Measurements from ENCODE around the gene CHGA. TPM values are rescaled to one million over a fixed set of nuclear protein-coding genes. Genes with fewer than 3 reads are reported as not detected.
A peak's percentile ranks its signal among the peaks of the same experiment; 100 is the strongest.

The CHGA gene
- total RNA-seq, 1 donor from 2014 or later, result not detected

DNA sequence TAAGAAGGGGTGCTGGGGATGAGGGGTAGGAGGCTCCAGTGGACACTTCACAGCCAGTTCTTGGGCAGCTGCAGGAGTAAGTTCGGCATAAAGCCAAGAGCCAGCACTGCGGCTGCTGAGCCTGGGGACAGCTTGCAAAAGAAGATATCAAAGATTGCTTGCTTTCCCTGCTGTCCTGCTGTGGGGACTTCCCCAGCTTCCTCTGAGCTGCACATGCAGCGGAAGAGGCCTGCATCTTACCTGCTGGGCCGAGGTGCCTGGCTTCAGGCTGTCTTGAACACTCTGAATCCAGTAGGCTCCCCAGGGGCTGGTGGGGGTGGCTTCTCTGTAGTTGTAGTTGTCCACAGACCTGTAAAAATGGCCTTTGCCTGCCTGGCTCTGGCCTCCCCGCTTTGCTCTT lies 1.3 kb downstream of the CHGA start:
- H3K4me1 Mint-ChIP-seq, result peaks cover 4% of the 10 kb centered on the region
- H3K4me3 Mint-ChIP-seq, result peak overlapping the region; percentile 22
- H3K9me3 Mint-ChIP-seq, result no peaks in the 10 kb centered on the region
- DNase-seq (ENCODE audit: low spot score in 2 of 2, unreplicated experiment in 2 of 2), result no peak
- H3K36me3 Mint-ChIP-seq, result no peaks in the 10 kb centered on the region
- TF ChIP-seq, protein P1, sequence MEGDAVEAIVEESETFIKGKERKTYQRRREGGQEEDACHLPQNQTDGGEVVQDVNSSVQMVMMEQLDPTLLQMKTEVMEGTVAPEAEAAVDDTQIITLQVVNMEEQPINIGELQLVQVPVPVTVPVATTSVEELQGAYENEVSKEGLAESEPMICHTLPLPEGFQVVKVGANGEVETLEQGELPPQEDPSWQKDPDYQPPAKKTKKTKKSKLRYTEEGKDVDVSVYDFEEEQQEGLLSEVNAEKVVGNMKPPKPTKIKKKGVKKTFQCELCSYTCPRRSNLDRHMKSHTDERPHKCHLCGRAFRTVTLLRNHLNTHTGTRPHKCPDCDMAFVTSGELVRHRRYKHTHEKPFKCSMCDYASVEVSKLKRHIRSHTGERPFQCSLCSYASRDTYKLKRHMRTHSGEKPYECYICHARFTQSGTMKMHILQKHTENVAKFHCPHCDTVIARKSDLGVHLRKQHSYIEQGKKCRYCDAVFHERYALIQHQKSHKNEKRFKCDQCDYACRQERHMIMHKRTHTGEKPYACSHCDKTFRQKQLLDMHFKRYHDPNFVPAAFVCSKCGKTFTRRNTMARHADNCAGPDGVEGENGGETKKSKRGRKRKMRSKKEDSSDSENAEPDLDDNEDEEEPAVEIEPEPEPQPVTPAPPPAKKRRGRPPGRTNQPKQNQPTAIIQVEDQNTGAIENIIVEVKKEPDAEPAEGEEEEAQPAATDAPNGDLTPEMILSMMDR (IDR thresholded peaks at IDR 0.05; ENCODE audit: unreplicated experiment), result no peak
- peaks cover 76% of the 10 kb centered on the region for H3K27me3 Mint-ChIP-seq (ENCODE audit: low read depth)
- no peak overlapping the region for H3K27ac Mint-ChIP-seq

DNA sequence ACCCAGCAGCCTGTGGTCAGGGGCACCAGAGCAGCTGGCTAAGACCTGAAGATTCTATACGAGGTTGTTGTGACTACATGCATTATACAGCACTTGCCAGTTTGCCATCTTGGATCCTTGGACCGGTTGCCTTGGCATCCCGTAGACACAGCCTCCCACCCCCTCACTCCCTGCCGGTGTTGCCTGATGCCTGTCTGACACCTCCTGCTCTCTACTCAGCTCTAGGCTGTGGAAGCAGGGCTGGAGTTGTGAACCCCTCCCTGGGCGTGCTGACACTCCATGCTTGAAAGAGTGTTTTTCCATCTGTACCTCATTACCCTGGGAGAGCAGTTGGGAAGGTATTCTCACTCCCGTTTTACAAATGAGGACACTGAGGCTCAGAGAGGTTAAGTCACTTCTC lies 2.5 kb downstream of the CHGA start:
- DNase-seq (ENCODE audit: low spot score in 2 of 2, unreplicated experiment in 2 of 2), result no peak
- Mint-ChIP-seq H3K9me3 (no peaks in the 10 kb centered on the region), H3K27ac (no peak overlapping the region), H3K36me3 (no peaks in the 10 kb centered on the region), H3K4me1 (peaks cover 4% of the 10 kb centered on the region), H3K27me3 (ENCODE audit: low read depth) (peaks cover 64% of the 10 kb centered on the region), H3K4me3 (no peak overlapping the region)
- TF ChIP-seq, protein P1 (IDR thresholded peaks at IDR 0.05; ENCODE audit: unreplicated experiment), result no peak

- no peak for DNase-seq (ENCODE audit: low spot score in 2 of 2, unreplicated experiment in 2 of 2)
- H3K27me3 Mint-ChIP-seq (ENCODE audit: low read depth), result peaks cover 55% of the 10 kb centered on the region
These were observed 3.4 kb downstream of the CHGA start for GRCh38 chr14:92926180-92926845.

DNA sequence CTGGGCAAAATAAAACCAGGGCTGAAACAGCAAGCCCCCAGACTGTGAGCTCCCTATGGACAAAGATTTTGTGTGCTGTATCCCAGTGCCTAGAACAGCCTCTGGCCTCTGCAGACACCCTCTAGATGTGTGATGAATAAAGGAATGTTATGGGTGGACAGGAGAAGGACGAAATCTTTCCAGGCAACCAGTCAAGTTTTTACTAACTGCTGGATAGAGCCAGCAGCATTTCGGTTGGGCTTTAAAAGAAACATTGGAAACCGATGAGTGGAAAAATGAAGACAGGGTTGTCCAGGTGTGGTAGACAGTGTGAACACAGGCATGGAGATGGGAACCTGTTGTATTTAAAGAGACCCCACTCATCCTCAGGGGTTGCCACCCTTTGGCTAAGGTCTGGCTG lies 4.0 kb downstream of the CHGA start:
- Mint-ChIP-seq H3K4me3 (no peak overlapping the region), H3K9me3 (no peaks in the 10 kb centered on the region), H3K4me1 (peaks cover 4% of the 10 kb centered on the region), H3K27ac (no peak overlapping the region), H3K27me3 (ENCODE audit: low read depth) (peaks cover 49% of the 10 kb centered on the region), H3K36me3 (no peaks in the 10 kb centered on the region)
- TF ChIP-seq, protein P1 (IDR thresholded peaks at IDR 0.05; ENCODE audit: unreplicated experiment), result no peak
- no peak for DNase-seq (ENCODE audit: low spot score in 2 of 2, unreplicated experiment in 2 of 2)

More at GRCh38 chr14:92926180-92926845, 3.4 kb downstream of the CHGA start:
- no peak overlapping the region for H3K27ac Mint-ChIP-seq
- no peaks in the 10 kb centered on the region for H3K36me3 Mint-ChIP-seq
- no peaks in the 10 kb centered on the region for H3K9me3 Mint-ChIP-seq
- H3K4me1 Mint-ChIP-seq, result peaks cover 4% of the 10 kb centered on the region
- TF ChIP-seq, protein P1 (IDR thresholded peaks at IDR 0.05; ENCODE audit: unreplicated experiment), result no peak
- H3K4me3 Mint-ChIP-seq, result no peak overlapping the region

DNA sequence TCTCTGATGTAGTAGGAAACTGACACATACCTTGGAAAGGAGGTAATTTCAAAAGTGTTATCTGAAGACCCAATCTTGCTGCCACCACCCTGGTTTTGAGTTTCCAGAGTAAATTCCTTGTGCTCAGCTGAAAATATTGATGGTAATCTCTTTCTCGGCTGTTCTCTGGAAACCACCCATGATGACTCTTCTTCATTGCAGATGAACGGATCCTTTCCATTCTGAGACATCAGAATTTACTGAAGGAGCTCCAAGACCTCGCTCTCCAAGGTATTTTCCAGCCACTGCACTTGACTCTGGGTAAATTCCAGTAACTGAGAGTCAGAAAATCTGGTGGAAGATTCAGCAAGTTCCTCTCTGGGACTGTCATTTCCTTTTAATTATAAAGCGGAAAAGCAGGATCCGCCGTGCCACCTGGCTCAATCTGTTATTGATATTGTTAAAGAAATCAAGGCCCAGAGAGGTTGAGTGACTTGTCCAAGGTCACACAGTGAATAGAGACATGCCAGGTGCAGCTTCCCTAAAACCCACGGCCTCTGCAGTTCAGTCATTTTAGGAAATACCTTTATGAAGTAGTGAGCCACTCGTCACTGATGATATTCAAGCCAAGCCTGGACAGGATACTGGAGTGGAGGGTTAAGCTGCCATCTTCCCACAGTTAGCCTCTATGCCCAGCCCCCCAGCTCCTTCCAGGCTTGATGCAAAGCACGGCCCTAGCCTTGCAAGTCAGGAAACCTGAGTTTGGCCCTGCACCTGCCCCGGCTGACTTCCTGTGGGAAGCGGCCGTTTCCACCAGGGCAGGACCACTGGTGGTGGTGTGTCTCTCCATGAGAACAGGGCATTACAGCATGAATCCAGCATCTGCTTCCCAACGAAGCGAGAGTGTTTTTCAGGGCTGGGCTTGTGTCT lies 4.7 kb downstream of the CHGA start:
- Mint-ChIP-seq H3K9me3 (no peaks in the 10 kb centered on the region), H3K27me3 (ENCODE audit: low read depth) (peaks cover 42% of the 10 kb centered on the region), H3K27ac (no peak overlapping the region), H3K36me3 (no peaks in the 10 kb centered on the region), H3K4me1 (peaks cover 1% of the 10 kb centered on the region), H3K4me3 (no peak overlapping the region)
- DNase-seq (ENCODE audit: low spot score in 2 of 2, unreplicated experiment in 2 of 2), result no peak
- TF ChIP-seq, protein P1 (IDR thresholded peaks at IDR 0.05; ENCODE audit: unreplicated experiment), result no peak
